Occipital lobe (tissue), 2 donors: ENCODE measurements around the gene KHDC4. TPM values are rescaled to one million over a fixed set of nuclear protein-coding genes. Genes with fewer than 3 reads are reported as not detected.
"Not testable (repeated sequence)": the region's sequence is repeated elsewhere in the genome, so short reads cannot be mapped to it uniquely, and the experiment has no call there.

Source experiments
- DNase-seq: peaks from one replicate; lab custom pipeline; 2025; lab: John Stamatoyannopoulos, UW
- total RNA-seq: library from RNA; depleted of rRNA; stranded (reverse); fragments of >200 nt; gene quantifications from one replicate; pipeline ENCODE4 v1.2.3, GENCODE V29; 2014

KHDC4 gene
- total RNA-seq, 1 donor from 2014 or later: 37.6 TPM

- no peak for DNase-seq
Observed at GRCh38 chr1:155904261-155904660, 30.0 kb downstream of the KHDC4 start.

- no peak for DNase-seq
Observed at GRCh38 chr1:155900161-155900560, 34.1 kb downstream of the KHDC4 start.

- DNase-seq: no peak
Observed at GRCh38 chr1:155899683-155900082, 34.5 kb downstream of the KHDC4 start.

GRCh38 chr1:155898888-155899287, 35.3 kb downstream of the KHDC4 start:
- no peak for DNase-seq

GRCh38 chr1:155897746-155898145, 36.5 kb downstream of the KHDC4 start:
- no peak for DNase-seq

GRCh38 chr1:155896476-155896875, 37.7 kb downstream of the KHDC4 start:
- DNase-seq: not testable (repeated sequence)

- not testable (repeated sequence) for DNase-seq
Observed at GRCh38 chr1:155895617-155896016, 38.6 kb downstream of the KHDC4 start.

- no peak for DNase-seq
Observed at GRCh38 chr1:155893389-155894142, 40.6 kb downstream of the KHDC4 start.

GRCh38 chr1:155892796-155893195, 41.4 kb downstream of the KHDC4 start:
- no peak for DNase-seq

- DNase-seq: no peak
Observed at GRCh38 chr1:155890251-155890650, 44.0 kb downstream of the KHDC4 start.

GRCh38 chr1:155889566-155889965, 44.6 kb downstream of the KHDC4 start:
- no peak for DNase-seq

- no peak for DNase-seq
Observed at GRCh38 chr1:155888481-155888880, 45.7 kb downstream of the KHDC4 start.

GRCh38 chr1:155884982-155885381, 49.2 kb downstream of the KHDC4 start:
- no peak for DNase-seq

- DNase-seq: no peak
Observed at GRCh38 chr1:155884031-155884960, 49.9 kb downstream of the KHDC4 start.

GRCh38 chr1:155882766-155883165, 51.4 kb downstream of the KHDC4 start:
- DNase-seq: no peak

- DNase-seq: no peak
Observed at GRCh38 chr1:155882235-155882634, 52.0 kb downstream of the KHDC4 start.

GRCh38 chr1:155880950-155881349, 53.3 kb downstream of the KHDC4 start:
- DNase-seq: no peak

- no peak for DNase-seq
Observed at GRCh38 chr1:155880251-155880650, 54.0 kb downstream of the KHDC4 start.

- no peak for DNase-seq
Observed at GRCh38 chr1:155877945-155878344, 56.3 kb downstream of the KHDC4 start.

GRCh38 chr1:155873860-155874259, 60.4 kb downstream of the KHDC4 start:
- peak; percentile 8 for DNase-seq

- DNase-seq: no peak
Observed at GRCh38 chr1:155872527-155872926, 61.7 kb downstream of the KHDC4 start.

- DNase-seq: peak; percentile 90
Observed at GRCh38 chr1:155871390-155871789, 62.8 kb downstream of the KHDC4 start.

- DNase-seq: no peak
Observed at GRCh38 chr1:155867766-155868165, 66.4 kb downstream of the KHDC4 start.
